ENCODE results near the gene KMT2A. TPM values are rescaled to one million over a fixed set of nuclear protein-coding genes. Genes with fewer than 3 reads are reported as not detected.
A peak's percentile ranks its signal among the peaks of the same experiment; 100 is the strongest.
"Not testable (repeated sequence)": the region's sequence is repeated elsewhere in the genome, so short reads cannot be mapped to it uniquely, and the experiment has no call there.

The KMT2A gene
- total and polyA plus RNA-seq, 8 donors, result 4.5 to 98.2 (median 25.9) TPM

DNA sequence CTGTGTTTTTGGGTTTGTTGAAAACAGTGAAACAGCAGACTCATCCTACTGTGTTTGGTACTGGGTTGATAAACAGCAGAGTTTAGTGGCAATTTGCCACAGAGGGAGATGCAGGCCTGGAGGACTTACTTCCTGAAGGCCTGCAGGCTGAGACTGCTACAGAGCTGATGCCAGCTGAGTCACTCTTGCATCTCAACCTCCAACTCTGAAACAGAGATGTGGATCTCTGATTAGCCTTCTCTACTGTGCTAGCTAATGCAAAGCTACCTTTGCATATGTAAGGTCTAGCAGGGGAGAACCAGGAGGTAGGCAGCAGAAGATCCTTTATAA lies 20.6 kb upstream of the KMT2A start:
- H3K36me3 ChIP-seq, result peaks cover 0 to 19% (median 15%) of the 10 kb centered on the region in 4 donors
- no peaks in the 10 kb centered on the region for H3K9me3 ChIP-seq
- intact Hi-C loops (cut with DNase I; ENCODE audit: low total_unique reads), result no loop called here
- peaks cover 0 to 14% (median 6%) of the 10 kb centered on the region in 4 donors for H3K4me1 ChIP-seq
- TF ChIP-seq EP300 (IDR thresholded peaks at IDR 0.05) (no peak), POLR2AphosphoS5 (IDR thresholded peaks at IDR 0.05) (peak in 1 of 3 donors; percentile 62), POLR2A (IDR thresholded peaks at IDR 0.05) (no peak)
- TF ChIP-seq, protein P1, sequence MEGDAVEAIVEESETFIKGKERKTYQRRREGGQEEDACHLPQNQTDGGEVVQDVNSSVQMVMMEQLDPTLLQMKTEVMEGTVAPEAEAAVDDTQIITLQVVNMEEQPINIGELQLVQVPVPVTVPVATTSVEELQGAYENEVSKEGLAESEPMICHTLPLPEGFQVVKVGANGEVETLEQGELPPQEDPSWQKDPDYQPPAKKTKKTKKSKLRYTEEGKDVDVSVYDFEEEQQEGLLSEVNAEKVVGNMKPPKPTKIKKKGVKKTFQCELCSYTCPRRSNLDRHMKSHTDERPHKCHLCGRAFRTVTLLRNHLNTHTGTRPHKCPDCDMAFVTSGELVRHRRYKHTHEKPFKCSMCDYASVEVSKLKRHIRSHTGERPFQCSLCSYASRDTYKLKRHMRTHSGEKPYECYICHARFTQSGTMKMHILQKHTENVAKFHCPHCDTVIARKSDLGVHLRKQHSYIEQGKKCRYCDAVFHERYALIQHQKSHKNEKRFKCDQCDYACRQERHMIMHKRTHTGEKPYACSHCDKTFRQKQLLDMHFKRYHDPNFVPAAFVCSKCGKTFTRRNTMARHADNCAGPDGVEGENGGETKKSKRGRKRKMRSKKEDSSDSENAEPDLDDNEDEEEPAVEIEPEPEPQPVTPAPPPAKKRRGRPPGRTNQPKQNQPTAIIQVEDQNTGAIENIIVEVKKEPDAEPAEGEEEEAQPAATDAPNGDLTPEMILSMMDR (IDR thresholded peaks at IDR 0.05), result no peak
- H3K27me3 ChIP-seq, result no peaks in the 10 kb centered on the region
- no peak overlapping the region for H3K27ac ChIP-seq
- H3K4me3 ChIP-seq, result no peak overlapping the region
- peak; percentile 41 to 44 for DNase-seq

DNA sequence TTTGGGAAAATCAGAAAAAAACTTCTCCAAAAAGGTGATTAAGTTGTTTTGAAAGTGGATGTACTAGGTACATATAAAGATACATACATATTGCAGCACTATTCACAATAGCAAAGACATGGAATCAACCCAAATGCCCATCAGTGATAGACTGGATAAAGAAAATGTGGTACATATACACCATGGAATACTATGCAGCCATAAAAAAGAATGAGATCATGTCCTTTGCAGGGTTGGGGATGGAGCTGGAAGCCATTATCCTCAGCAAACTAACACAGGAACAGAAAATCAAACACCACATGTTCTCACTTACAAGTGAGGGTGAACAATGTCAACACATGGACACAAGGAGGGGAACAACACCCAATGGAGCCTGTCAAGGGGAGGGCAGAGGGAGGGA lies 19.4 kb upstream of the KMT2A start:
- H3K27ac ChIP-seq; H3K4me3 ChIP-seq; H3K9me3 ChIP-seq; DNase-seq; intact Hi-C loops (cut with DNase I; ENCODE audit: low total_unique reads); H3K27me3 ChIP-seq: not testable (repeated sequence)
- peaks cover 0 to 12% (median 6%) of the 10 kb centered on the region in 4 donors for H3K4me1 ChIP-seq
- peaks cover 0 to 19% (median 12%) of the 10 kb centered on the region in 4 donors for H3K36me3 ChIP-seq

DNA sequence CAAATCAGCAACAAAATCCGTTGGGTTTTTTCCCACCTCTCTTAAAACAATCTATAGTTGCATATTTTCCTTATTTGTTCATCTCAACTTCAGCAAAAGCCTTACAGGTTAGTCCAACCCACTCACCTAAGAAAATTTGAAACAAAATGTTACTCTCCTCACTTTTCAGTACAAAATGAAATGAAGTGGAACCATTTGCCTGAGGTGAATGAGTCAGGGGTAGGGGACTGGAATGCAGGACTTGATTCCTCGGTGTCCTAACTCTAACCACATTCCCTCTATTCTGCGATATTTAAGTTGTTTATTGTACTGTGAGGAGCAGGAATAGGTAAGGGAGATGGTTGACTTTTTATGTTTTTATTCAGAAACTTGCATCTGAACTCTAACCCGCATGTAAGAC lies 18.5 kb upstream of the KMT2A start:
- Histone ChIP-seq H3K27ac (no peak overlapping the region), H3K9me3 (no peaks in the 10 kb centered on the region), H3K4me3 (no peak overlapping the region), H3K4me1 (peaks cover 0 to 12% (median 6%) of the 10 kb centered on the region in 4 donors), H3K27me3 (no peaks in the 10 kb centered on the region), H3K36me3 (peaks cover 0 to 19% (median 12%) of the 10 kb centered on the region in 4 donors)
- 78 to 81% (median 80%) methylated on average over 4 of the region's 4 CpGs for WGBS, 5 donors
- no peak for DNase-seq
- TF ChIP-seq, protein P1 (IDR thresholded peaks at IDR 0.05), result no peak
- no peak for TF ChIP-seq EP300 (IDR thresholded peaks at IDR 0.05)
- TF ChIP-seq POLR2AphosphoS5 (IDR thresholded peaks at IDR 0.05), result no peak
- intact Hi-C loops (cut with DNase I; ENCODE audit: low total_unique reads), result no loop called here

DNA sequence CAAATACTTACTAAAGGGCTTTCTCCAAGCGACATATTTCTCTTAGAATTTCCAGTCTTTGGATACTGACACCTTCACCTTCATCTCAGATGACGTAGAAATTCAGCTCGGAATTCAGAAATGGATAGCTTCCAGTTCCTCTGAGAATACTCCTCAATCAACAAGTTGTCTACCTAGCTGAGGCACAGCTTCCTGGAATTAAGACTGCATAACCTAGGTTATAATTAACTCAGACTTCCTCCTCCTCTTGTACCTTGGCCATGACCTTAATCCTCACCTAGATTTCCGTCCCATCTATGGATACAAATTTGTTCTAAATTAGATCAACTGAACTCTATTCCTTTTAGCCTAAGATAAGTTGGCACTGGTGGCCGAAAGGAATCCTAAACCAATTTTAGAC lies 17.5 kb upstream of the KMT2A start:
- Histone ChIP-seq H3K27me3 (no peaks in the 10 kb centered on the region), H3K4me1 (peaks cover 0 to 12% (median 6%) of the 10 kb centered on the region in 4 donors), H3K27ac (no peak overlapping the region), H3K36me3 (peaks cover 0 to 11% (median 7%) of the 10 kb centered on the region in 4 donors), H3K4me3 (no peak overlapping the region), H3K9me3 (no peaks in the 10 kb centered on the region)
- intact Hi-C loops (cut with DNase I; ENCODE audit: low total_unique reads), result no loop called here
- WGBS, 5 donors, result 62 to 82% (median 80%) methylated on average over 5 of the region's 5 CpGs
- TF ChIP-seq EP300 (IDR thresholded peaks at IDR 0.05), result no peak
- no peak for TF ChIP-seq POLR2AphosphoS5 (IDR thresholded peaks at IDR 0.05)
- TF ChIP-seq POLR2A (IDR thresholded peaks at IDR 0.05), result no peak
- TF ChIP-seq, protein P1 (IDR thresholded peaks at IDR 0.05), result no peak
- no peak for DNase-seq

DNA sequence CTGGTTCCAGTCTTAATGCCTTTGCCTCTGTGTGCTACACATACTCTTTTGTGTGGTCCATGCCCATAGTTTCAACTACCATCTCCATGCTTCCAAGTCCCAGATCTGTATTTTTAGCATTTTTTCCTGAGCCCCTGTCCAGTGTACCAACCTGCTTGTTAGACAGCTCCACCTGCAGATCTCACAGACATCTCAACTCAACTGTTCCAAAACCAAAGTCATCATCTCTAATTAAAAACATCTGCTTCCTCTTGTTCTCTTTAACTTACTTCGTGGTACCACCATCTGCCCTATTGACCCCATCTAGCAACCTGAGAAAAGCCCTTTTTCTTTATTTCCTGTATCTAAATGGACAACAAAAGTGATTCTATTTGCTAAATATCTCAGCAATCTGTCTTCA lies 8.6 kb upstream of the KMT2A start:
- no peaks in the 10 kb centered on the region for H3K4me1 ChIP-seq
- no peak overlapping the region for H3K27ac ChIP-seq
- H3K9me3 ChIP-seq, result no peaks in the 10 kb centered on the region
- H3K27me3 ChIP-seq, result no peaks in the 10 kb centered on the region
- DNase-seq, result no peak
- 0 to 10% (median 6%) methylated on average over 1 of the region's 1 CpG for WGBS, 5 donors
- TF ChIP-seq EP300 (IDR thresholded peaks at IDR 0.05), result no peak
- TF ChIP-seq, protein P1 (IDR thresholded peaks at IDR 0.05), result no peak
- TF ChIP-seq POLR2A (IDR thresholded peaks at IDR 0.05), result no peak
- TF ChIP-seq POLR2AphosphoS5 (IDR thresholded peaks at IDR 0.05), result no peak
- intact Hi-C loops (cut with DNase I; ENCODE audit: low total_unique reads), result no loop called here
- no peak overlapping the region for H3K4me3 ChIP-seq
- H3K36me3 ChIP-seq, result no peaks in the 10 kb centered on the region
